Heart right ventricle (tissue), 16 donors: ENCODE results near the gene TBC1D20. TPM values are rescaled to one million over a fixed set of nuclear protein-coding genes. Genes with fewer than 3 reads are reported as not detected.

Source experiments
- ATAC-seq, 8 donors: fragments of 200-7000 bp; cut with Tn5 transposase; one replicate each; pipeline ENCODE4 v1.9.1; 2020; ENCODE audit warnings: mild to moderate bottlenecking in 8 of 8, moderate library complexity in 8 of 8, moderate number of reproducible peaks in 1 of 8
- DNase-seq, 2 donors: peaks; one replicate each; pipeline ENCODE4 v3.0.0-alpha.2; 2020
- H3K27ac ChIP-seq, 10 donors: fragments of 200-600 bp; sonication (generic) in 2 of 10; one replicate each; pipeline versions ENCODE4 v1.5.0 to v1.8.0; 2020 to 2022; ENCODE audit warnings: mild to moderate bottlenecking in 3 of 10
- H3K27me3 ChIP-seq, 7 donors: fragments of 200-600 bp; one replicate each; pipeline ENCODE4 v1.8.0; 2021 to 2022; ENCODE audit warnings: mild to moderate bottlenecking in 2 of 7
- H3K36me3 ChIP-seq, 9 donors: fragments of 200-600 bp; sonication (generic) in 1 of 9; one replicate each; pipeline versions ENCODE4 v1.5.0 to v1.8.0; 2020 to 2022; ENCODE audit warnings: mild to moderate bottlenecking in 2 of 9
- H3K4me1 ChIP-seq, 9 donors: fragments of 200-600 bp; sonication (generic) in 1 of 9; one replicate each; pipeline versions ENCODE4 v1.5.0 to v1.8.0; 2020 to 2022; ENCODE audit warnings: mild to moderate bottlenecking in 4 of 9
- H3K4me3 ChIP-seq, 10 donors: fragments of 200-600 bp; sonication (generic) in 2 of 10; one replicate each; pipeline versions ENCODE4 v1.5.0 to v1.8.0; 2020 to 2022; ENCODE audit warnings: mild to moderate bottlenecking in 7 of 10, moderate library complexity in 2 of 10
- H3K9me3 ChIP-seq, 11 donors: fragments of 200-600 bp in 10 of 11; sonication (generic) in 2 of 11; one replicate each; pipeline versions ENCODE4 v1.5.0 to v1.8.0; 2013 to 2022; ENCODE audit warnings: mild to moderate bottlenecking in 2 of 11, control low read depth in 1 of 11, moderate library complexity in 1 of 11
- CTCF ChIP-seq, 9 donors: fragments of 200-600 bp; sonication (generic) in 2 of 9; IDR thresholded peaks; one replicate each; pipeline versions ENCODE4 v1.5.0 to v1.8.0; 2021 to 2022; ENCODE audit warnings: antibody characterized with exemption in 9 of 9, mild to moderate bottlenecking in 5 of 9, moderate library complexity in 1 of 9
- WGBS, 2 donors: extraction: QIAGEN DNeasy Blood & Tissue Kit; methylation state at CpG; one replicate each; pipeline ENCODE4 v1.1.7; 2013; ENCODE audit warnings: inconsistent platforms in 1 of 2; 5-methylcytosine and 5-hydroxymethylcytosine counted together
- intact Hi-C, 10 donors: fragments of 100-400 bp; cut with DNase I; formaldehyde crosslinking; loops; one replicate each; pipeline versions ENCODE4 v1.11.1 to v1.14.2; 2022
- polyA plus RNA-seq, 2 donors: library from polyadenylated mRNA; stranded (reverse); fragments of 200-250 nt; gene quantifications; one replicate each; pipeline ENCODE4 v1.2.3, GENCODE V29; 2013
- total RNA-seq, 10 donors: library from RNA; stranded (reverse); fragmentation: NEBNext Ultra II Directional in 3 of 10; extraction: Animal tissue kit (Norgen Biotek cat#: 25700) in 3 of 10; gene quantifications; one replicate each; pipeline versions ENCODE4 v1.2.1 to v1.2.4, GENCODE V29; 2021 to 2023
- donor health status: Arrhythmogenic right ventricular cardiomyopathy.
- donor health status: ischemic (EF 13 %, LVEDD 7.1; RV severe dilation, severe dysfunction).
- donor health status: healthy with polysubstance abuse.
- donor health status: DM: no; HTN: yes; CAD: no.
- donor health status: DM: no; HTN: no; CAD: no.
- donor health status: ischemic (EF 25% LVEDD 6.9; RV normal size, moderate dysfunction).
- donor health status: ischemic (EF 25% LVEDD 5.7; RV mildly dilated, moderate dysfunction).
- donor health status: healthy.
- donor health status: DM: yes; HTN: yes; CAD: no.
- donor health status: Ischemic cardiomyopathy.
- donor health status: ischemic (EF 35%, LVEDD 5.7; RV mildly dilated, moderate dysfunction).
- donor health status: nonischemic (EF 11% LVEDD 7.7; RV severe dilation, severe dysfunction).
- donor health status: DM: yes; HTN: yes; CAD: no.
- donor health status: PGD.
- donor health status: ischemic (EF 29% LVEDD 5.4; RV normal size, mild dysfunction).
- donor health status: nonischemic (EF 23%, LVEDD 6.1; RV moderate dilation, normal function).

The TBC1D20 gene
- total and polyA plus RNA-seq, 12 donors: 12.9 to 28.2 (median 22.9) TPM

DNA sequence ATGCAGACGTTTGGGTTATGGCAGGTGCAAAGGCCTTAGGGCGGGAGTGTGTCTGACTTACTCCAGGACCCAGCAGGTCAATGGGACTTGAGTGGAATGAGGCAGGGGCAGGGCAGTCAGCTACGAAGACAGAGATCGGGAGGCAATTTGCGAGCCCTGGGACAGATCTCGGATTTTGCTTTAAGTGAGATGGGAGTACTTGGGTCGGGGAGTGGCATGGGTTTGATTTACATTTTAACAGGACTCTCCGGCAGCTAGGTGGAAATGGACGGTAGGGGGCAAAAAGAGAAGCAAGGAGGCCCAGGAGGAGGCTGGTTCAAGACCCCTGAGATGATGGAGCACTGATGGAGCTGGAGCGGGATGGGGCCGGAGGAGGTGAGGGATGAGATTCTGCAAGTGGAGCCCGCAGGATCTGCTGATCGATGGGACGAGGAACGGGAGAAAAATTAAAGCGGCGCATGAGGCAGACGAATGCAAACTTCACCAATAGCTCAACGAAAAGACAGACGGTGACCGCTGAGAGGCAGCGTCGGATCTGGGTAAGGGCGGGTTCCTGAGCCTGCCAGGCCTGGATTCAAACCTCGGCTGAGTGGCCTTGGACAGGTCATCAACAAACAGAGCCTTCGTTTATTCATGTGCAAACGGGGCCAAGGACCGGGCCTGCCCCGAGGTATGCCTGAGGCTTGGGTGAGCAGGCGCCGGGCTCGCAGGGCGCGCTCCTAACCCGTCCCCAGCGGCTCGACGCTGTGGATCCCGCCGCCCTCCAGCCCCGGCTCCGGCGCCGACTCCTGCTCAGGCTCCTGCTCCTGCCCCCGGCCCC is 55.0 kb downstream of the TBC1D20 start:
- peaks cover 3 to 29% (median 19%) of the 10 kb centered on the region in 9 donors for H3K4me1 ChIP-seq
- peak in 5 of 9 donors; percentile 18 to 48 (median 36) for TF ChIP-seq CTCF (IDR thresholded peaks at IDR 0.05)
- H3K27ac ChIP-seq: peak overlapping the region in 9 of 10 donors; percentile 95 to 98 (median 96)
- H3K4me3 ChIP-seq: peak overlapping the region in 9 of 10 donors; percentile 76 to 100 (median 92)
- 9% methylated on average over 43 to 45 of the region's 45 CpGs for WGBS, 2 donors
- H3K27me3 ChIP-seq: no peaks in the 10 kb centered on the region
- no peaks in the 10 kb centered on the region for H3K9me3 ChIP-seq
- intact Hi-C loops: loop anchor here in 6 of 10 donors (1.0 to 10.0 kb wide), 9 partner anchors 40 to 72 kb away; partner anchors contain the start of gene TBC1D20 (in 2 of the 6)
- H3K36me3 ChIP-seq: peaks cover 0 to 27% (median 8%) of the 10 kb centered on the region in 9 donors
- peak; percentile 68 to 83 for DNase-seq
- ATAC-seq: peak; percentile 54 to 87 (median 84)

DNA sequence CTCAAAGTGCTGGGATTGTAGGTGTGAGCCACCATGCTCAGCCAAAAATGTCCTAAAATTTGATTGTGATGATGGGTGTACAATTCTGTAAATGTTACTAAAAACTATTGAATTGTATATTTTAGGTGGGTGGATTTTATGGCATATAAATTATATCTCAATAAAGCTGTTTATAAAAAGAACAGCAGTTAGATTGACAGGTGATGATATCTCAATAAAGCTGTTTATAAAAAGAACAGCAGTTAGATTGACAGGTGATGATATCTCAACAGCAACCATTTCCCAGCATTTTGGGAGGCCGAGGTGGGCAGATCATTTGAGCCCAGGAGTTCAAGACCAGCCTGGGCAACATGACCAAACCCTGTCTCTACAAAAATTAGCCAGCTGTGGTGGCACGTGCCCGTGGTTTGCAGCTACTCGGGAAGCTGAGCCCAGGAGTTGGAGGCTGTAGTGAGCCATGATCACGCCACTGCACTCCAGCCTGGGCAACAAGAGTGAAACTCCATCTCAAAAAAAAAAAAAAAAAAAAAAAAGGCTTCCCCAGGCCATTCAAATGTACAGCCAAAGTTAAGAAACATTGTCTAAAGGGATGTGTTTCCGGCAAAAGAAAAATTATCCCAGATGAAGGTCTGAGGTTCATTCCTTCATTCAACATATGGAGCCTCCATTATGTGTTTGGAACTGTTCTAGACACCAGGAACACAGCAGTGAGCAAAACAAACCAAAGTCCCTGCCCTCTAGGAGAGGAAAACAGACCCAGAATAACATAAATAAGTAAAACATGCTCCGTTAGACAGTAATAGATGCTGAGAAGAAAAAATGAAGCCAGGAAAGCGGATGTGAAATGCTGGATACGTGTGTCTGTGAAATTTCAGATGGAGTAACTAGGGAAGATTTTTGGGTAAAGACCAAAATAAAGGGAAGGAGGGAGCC is 55.9 kb downstream of the TBC1D20 start:
- Histone ChIP-seq H3K27me3 (no peaks in the 10 kb centered on the region), H3K36me3 (peaks cover 0 to 18% (median 6%) of the 10 kb centered on the region in 9 donors), H3K27ac (peak overlapping the region in 4 of 10 donors; percentile 95 to 98 (median 96)), H3K9me3 (no peaks in the 10 kb centered on the region), H3K4me3 (peak overlapping the region in 3 of 10 donors; percentile 81 to 100 (median 81)), H3K4me1 (peaks cover 3 to 29% (median 19%) of the 10 kb centered on the region in 9 donors)
- DNase-seq (no peak), ATAC-seq (no peak)
- 91 to 92% methylated on average over 9 of the region's 9 CpGs for WGBS, 2 donors
- TF ChIP-seq CTCF (IDR thresholded peaks at IDR 0.05): no peak
- intact Hi-C loops: loop anchor here in 6 of 10 donors (1.0 to 10.0 kb wide), 9 partner anchors 39 to 73 kb away; partner anchors contain the start of gene TBC1D20 (in 2 of the 6)

GRCh38 chr20:404088-404487 is 58.2 kb downstream of the TBC1D20 start:
- H3K36me3 ChIP-seq: no peaks in the 10 kb centered on the region
- intact Hi-C loops: loop anchor here in 4 of 10 donors (10.0 kb wide), 3 partner anchors 49 to 71 kb away; partner anchors contain the start of gene TBC1D20 (in 1 of the 4)
- ATAC-seq: no peak

More at GRCh38 chr20:404088-404487, 58.2 kb downstream of the TBC1D20 start:
- DNase-seq: no peak
- H3K27me3 ChIP-seq: no peaks in the 10 kb centered on the region
- H3K27ac ChIP-seq: no peak overlapping the region
- 84 to 96% methylated on average over 4 of the region's 4 CpGs for WGBS, 2 donors
- peaks cover 1 to 14% (median 5%) of the 10 kb centered on the region in 9 donors for H3K4me1 ChIP-seq
- H3K9me3 ChIP-seq: no peaks in the 10 kb centered on the region
- TF ChIP-seq CTCF (IDR thresholded peaks at IDR 0.05): no peak
- H3K4me3 ChIP-seq: no peak overlapping the region
